DMS53 treated with DMSO at 0.1 percent for 48 hours (cell line): ENCODE data around the gene CHST6.
A peak's percentile ranks its signal among the peaks of the same experiment; 100 is the strongest.
"Not testable (repeated sequence)": the region's sequence is repeated elsewhere in the genome, so short reads cannot be mapped to it uniquely, and the experiment has no call there.

ENCODE experiments used
- DNase-seq: peaks from one replicate; lab custom pipeline; 2025; ENCODE audit not compliant: unreplicated experiment; lab: John Stamatoyannopoulos, UW

CHST6 gene

GRCh38 chr16:75495076-75495674 lies at the start of gene CHST6:
Gene CHST6 (minus strand): TSS chr16:75495441. CDS start chr16:75479828, 15,613 bp downstream.
- DNase-seq, result no peak

- DNase-seq, result not testable (repeated sequence)
These were observed 47.2 kb upstream of the CHST6 start for GRCh38 chr16:75542462-75542861.

GRCh38 chr16:75541236-75541635 lies 46.0 kb upstream of the CHST6 start:
- no peak for DNase-seq

GRCh38 chr16:75538882-75539565 lies 43.8 kb upstream of the CHST6 start:
- DNase-seq, result not testable (repeated sequence)

- DNase-seq, result no peak
These were observed 42.5 kb upstream of the CHST6 start for GRCh38 chr16:75537776-75538175.

GRCh38 chr16:75535901-75536300 lies 40.7 kb upstream of the CHST6 start, which contains the start of gene CHST5:
Gene CHST5 (minus strand): TSS chr16:75536108. CDS start chr16:75530384, 5,724 bp downstream.
- no peak for DNase-seq

- DNase-seq, result no peak
These were observed 40.1 kb upstream of the CHST6 start for GRCh38 chr16:75535211-75535843.

- DNase-seq, result no peak
These were observed 39.4 kb upstream of the CHST6 start for GRCh38 chr16:75534560-75535205.

- no peak for DNase-seq
These were observed 37.5 kb upstream of the CHST6 start for GRCh38 chr16:75532791-75533190.

GRCh38 chr16:75532142-75532765 lies 37.0 kb upstream of the CHST6 start:
- DNase-seq, result no peak

- no peak for DNase-seq
These were observed 34.7 kb upstream of the CHST6 start for GRCh38 chr16:75529959-75530358.

- no peak for DNase-seq
These were observed 34.0 kb upstream of the CHST6 start for GRCh38 chr16:75529056-75529905.

GRCh38 chr16:75527825-75528299 lies 32.6 kb upstream of the CHST6 start:
- no peak for DNase-seq

- DNase-seq, result no peak
These were observed 31.0 kb upstream of the CHST6 start for GRCh38 chr16:75526032-75526790.

- no peak for DNase-seq
These were observed 23.9 kb upstream of the CHST6 start for GRCh38 chr16:75519175-75519574.

GRCh38 chr16:75516189-75516966 lies 21.1 kb upstream of the CHST6 start:
- DNase-seq, result peak; percentile 2

GRCh38 chr16:75514296-75514695 lies 19.1 kb upstream of the CHST6 start:
- no peak for DNase-seq

- DNase-seq, result no peak
These were observed 11.3 kb upstream of the CHST6 start for GRCh38 chr16:75506574-75506973.

GRCh38 chr16:75506107-75506506 lies 10.9 kb upstream of the CHST6 start:
- DNase-seq, result no peak
